Activated T-helper 17 cell treated with anti-CD3 and anti-CD28 coated beads, Interleukin-2, amount 50 U/mL, for 72 hours (primary cell): ENCODE data around the gene GVQW3. TPM values are rescaled to one million over a fixed set of nuclear protein-coding genes. Genes with fewer than 3 reads are reported as not detected.
A peak's percentile ranks its signal among the peaks of the same experiment; 100 is the strongest.
"Not testable (repeated sequence)": the region's sequence is repeated elsewhere in the genome, so short reads cannot be mapped to it uniquely, and the experiment has no call there.

ENCODE experiments used
- ATAC-seq: fragments of 150-1000 bp; cut with Tn5 transposase; replicated peaks from 2 replicates; pipeline ENCODE4 v1.10.0; 2021; ENCODE audit warnings: mild to moderate bottlenecking, moderate library complexity
- H3K27ac Mint-ChIP-seq: one replicate; pipeline ENCODE4 v1.8.0; 2022; ENCODE audit warnings: mixed read lengths
- H3K27me3 Mint-ChIP-seq: one replicate; pipeline ENCODE4 v1.8.0; 2022; ENCODE audit warnings: mixed read lengths
- H3K36me3 Mint-ChIP-seq: one replicate; pipeline ENCODE4 v1.8.0; 2022; ENCODE audit warnings: low read depth, mild to moderate bottlenecking, mixed read lengths
- H3K4me1 Mint-ChIP-seq: one replicate; pipeline ENCODE4 v1.8.0; 2022; ENCODE audit warnings: mixed read lengths
- H3K4me3 Mint-ChIP-seq: one replicate; pipeline ENCODE4 v1.8.0; 2022; ENCODE audit warnings: mild to moderate bottlenecking, mixed read lengths
- H3K9me3 Mint-ChIP-seq: one replicate; pipeline ENCODE4 v1.8.0; 2022; ENCODE audit warnings: mixed read lengths
- total RNA-seq, 2 donors: library from RNA; stranded (reverse); gene quantifications; one replicate each; pipeline ENCODE4 v1.2.3, GENCODE V29; 2022

GVQW3 gene
- total RNA-seq, 2 donors from 2014 or later: 1.6 to 2.5 TPM

DNA sequence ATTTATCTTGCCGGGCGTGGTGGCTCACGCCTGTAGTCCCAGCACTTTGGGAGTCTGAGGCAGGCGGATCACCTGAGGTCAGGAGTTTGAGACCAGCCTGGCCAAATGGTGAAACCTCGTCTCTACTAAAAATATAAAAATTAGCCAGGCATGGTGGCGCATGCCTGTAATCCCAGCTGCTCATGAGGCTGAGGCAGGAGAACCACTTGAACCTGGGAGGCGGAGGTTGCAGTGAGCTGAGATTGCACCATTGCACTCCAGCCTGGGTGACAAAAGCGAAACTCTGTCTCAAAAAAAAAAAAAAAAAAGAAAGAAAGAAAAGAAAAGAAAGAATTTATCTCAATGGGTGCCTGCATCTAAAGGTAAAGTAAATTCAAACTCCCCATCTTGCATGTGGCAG, 20.4 kb downstream of the GVQW3 start:
- not testable (repeated sequence) for H3K4me3 Mint-ChIP-seq, H3K27me3 Mint-ChIP-seq, H3K36me3 Mint-ChIP-seq, H3K9me3 Mint-ChIP-seq, H3K4me1 Mint-ChIP-seq, H3K27ac Mint-ChIP-seq, ATAC-seq

DNA sequence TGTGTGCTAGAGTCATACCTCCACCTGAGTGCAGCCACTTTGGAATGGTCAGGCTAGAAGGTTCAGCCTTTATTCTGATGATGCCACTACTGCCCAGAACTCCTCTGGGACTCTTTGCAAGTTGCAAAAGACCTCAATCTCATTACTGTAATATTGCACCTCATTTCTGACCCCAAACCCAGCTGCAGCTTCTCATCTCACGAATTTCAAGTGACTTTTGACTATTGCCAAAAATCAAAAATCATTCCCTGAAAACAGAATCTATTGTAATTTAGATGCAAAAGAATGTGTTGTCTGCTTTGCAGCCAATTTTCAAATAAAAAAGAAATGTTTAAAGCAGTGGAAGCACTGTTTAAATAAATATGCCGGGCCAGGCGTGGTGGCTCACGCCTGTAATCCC, 25.2 kb downstream of the GVQW3 start:
- H3K36me3 Mint-ChIP-seq: no peaks in the 10 kb centered on the region
- H3K4me3 Mint-ChIP-seq: no peak overlapping the region
- no peak overlapping the region for H3K27ac Mint-ChIP-seq
- ATAC-seq: no peak
- no peaks in the 10 kb centered on the region for H3K27me3 Mint-ChIP-seq
- H3K4me1 Mint-ChIP-seq: no peaks in the 10 kb centered on the region
- H3K9me3 Mint-ChIP-seq: no peaks in the 10 kb centered on the region

DNA sequence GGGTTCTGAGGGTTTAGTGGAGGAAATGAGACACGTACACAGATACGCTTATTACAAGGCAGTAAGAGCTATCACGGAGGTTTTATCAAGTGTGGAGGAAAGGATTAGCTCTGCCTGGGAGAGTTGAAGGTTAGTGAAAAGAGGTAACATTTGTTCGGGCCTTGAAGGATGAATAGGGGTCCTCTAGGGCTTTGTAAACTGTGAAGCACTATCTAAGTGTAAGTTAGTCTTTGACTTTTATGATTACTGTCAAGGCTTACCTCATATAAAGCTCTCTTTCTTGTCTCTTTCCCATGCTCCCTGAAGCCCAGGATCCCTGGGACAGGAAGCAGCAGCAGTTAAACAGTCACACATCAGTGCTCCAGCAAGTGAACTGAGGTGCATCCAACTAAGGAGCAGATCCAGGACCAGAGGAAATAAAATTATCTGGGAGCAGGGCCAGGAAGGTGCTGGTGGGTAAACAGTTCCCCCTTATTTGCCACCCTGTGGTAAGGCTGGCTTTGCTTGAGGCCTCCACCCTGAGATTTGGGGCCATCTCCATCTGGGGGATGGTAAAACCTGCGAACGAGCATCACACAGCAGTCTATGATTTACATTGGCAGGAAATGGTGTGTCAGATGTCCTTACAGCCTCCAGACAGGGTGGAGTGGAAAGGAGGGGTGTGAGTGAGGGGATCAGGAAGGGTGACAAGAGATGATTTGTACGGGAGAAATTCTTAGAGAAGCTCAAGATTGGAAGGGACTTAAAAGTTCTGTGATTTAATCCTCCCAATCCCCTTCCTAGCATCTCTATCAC, 27.2 kb downstream of the GVQW3 start:
- H3K27ac Mint-ChIP-seq: no peak overlapping the region
- no peaks in the 10 kb centered on the region for H3K9me3 Mint-ChIP-seq
- no peaks in the 10 kb centered on the region for H3K4me1 Mint-ChIP-seq
- no peak for ATAC-seq
- H3K27me3 Mint-ChIP-seq: no peaks in the 10 kb centered on the region
- no peaks in the 10 kb centered on the region for H3K36me3 Mint-ChIP-seq
- no peak overlapping the region for H3K4me3 Mint-ChIP-seq

DNA sequence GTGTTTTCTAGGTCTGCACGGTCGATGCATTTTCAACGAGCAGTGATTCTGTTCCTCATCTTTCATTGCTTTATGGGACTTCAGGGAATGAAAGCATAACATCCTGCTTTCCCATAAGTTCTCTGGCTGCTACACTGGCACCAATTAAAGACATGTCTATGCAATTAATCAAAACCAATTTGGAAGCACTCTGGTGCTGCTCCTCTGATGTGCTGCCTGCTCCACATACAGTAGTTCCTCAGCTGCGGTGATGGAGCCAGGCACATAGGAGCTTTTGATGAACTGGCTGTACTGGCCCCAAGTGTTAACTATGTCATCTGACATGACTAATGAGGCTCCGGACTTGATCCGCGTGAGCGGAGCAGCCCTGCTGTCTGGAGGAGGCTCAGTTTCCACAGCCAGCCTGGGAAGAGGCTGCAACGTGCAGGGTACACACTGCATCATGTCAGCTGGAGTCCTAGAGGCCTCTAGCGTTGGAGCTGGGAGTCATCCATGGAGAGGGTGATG, 29.8 kb downstream of the GVQW3 start:
- no peak overlapping the region for H3K4me3 Mint-ChIP-seq
- peaks cover under 1% of the 10 kb centered on the region for H3K27me3 Mint-ChIP-seq
- no peaks in the 10 kb centered on the region for H3K9me3 Mint-ChIP-seq
- H3K4me1 Mint-ChIP-seq: no peaks in the 10 kb centered on the region
- ATAC-seq: no peak
- H3K27ac Mint-ChIP-seq: no peak overlapping the region
- H3K36me3 Mint-ChIP-seq: no peaks in the 10 kb centered on the region

DNA sequence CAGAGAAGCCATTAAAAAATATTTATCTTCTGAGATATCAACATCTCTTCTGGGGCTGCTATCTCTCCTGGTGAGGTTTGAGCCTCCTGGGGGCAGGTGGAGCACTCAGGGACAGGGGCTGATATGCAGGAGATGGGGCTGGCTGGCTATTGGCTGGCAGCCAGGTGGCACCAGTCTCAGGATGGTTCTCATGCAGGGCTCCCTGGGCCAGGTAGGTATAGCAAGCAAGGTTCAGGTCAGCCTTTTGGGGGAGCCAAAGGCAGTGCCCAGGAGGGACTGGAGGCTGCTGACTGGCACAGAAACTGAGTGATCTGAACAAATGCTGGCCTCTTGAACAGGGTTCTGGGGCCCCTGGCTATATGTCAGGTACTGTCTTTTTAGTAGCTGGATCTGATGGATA, 34.0 kb downstream of the GVQW3 start:
- H3K27me3 Mint-ChIP-seq: peaks cover 9% of the 10 kb centered on the region
- H3K4me1 Mint-ChIP-seq: no peaks in the 10 kb centered on the region
- no peaks in the 10 kb centered on the region for H3K36me3 Mint-ChIP-seq
- no peaks in the 10 kb centered on the region for H3K9me3 Mint-ChIP-seq
- no peak overlapping the region for H3K27ac Mint-ChIP-seq
- no peak for ATAC-seq
- no peak overlapping the region for H3K4me3 Mint-ChIP-seq

DNA sequence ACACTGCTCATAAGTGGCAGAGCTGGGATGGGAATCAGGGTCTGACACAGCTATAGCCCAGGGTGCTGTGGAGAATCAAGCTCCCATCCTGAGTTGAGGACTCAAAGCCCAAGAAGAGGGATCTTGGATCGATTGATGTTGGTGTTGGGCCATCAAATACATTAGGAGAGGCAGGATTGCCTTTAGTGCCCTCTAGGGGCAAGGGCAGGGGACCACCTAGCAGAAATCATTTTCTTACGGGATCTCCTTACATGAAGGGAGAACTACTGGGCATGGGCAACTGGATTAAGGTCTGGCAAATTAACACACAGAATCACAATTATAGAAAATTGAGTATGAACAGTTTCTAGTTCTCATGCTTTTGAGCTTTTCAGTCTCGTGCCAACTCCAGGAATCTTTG, 38.8 kb downstream of the GVQW3 start:
- no peak for ATAC-seq
- H3K4me1 Mint-ChIP-seq: peaks cover 8% of the 10 kb centered on the region
- no peaks in the 10 kb centered on the region for H3K36me3 Mint-ChIP-seq
- H3K27me3 Mint-ChIP-seq: peaks cover 9% of the 10 kb centered on the region
- H3K27ac Mint-ChIP-seq: no peak overlapping the region
- H3K4me3 Mint-ChIP-seq: no peak overlapping the region
- H3K9me3 Mint-ChIP-seq: no peaks in the 10 kb centered on the region

DNA sequence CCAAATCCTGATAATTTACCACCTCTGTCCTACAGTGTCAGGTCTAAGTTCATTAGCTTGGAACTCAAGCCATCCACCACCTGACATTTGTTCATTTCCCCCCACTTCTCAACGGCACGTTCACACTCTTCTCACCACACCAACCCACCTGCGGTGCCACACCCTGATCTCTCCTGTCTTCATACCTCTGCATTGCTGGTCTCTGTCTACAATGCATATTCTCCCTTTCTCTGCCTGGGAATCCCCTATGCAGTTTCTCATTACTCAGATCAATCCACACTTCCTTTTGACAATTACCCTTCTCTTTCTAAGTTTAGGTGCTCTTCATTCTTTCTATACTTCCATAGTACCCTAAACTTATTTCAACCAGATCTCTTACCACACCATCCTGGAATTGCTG, 43.3 kb downstream of the GVQW3 start:
- Mint-ChIP-seq H3K27ac (peak overlapping the region; percentile 1), H3K4me1 (peaks cover 11% of the 10 kb centered on the region), H3K36me3 (no peaks in the 10 kb centered on the region), H3K4me3 (peak overlapping the region; percentile 14), H3K9me3 (no peaks in the 10 kb centered on the region), H3K27me3 (peaks cover 11% of the 10 kb centered on the region)
- peak; percentile 95 for ATAC-seq

DNA sequence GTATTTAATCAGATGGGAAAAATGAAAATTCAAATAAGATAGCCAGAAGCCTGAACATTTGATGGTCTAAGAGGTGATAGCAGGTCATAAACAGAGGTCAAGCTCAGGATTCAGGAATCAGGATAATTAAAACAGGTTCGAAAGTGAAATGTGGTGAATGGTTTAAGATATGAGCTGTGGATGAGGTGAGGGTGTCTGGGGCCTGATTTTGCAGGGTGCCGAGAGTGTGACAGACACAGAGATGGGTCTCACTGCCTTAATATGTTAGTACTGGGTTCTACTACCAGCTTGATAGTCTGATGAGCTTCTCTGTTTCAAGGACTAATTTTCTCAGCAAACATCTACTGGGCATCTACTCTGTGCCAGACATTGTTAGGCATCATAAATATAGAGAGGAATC, 43.8 kb downstream of the GVQW3 start:
- Mint-ChIP-seq H3K4me1 (peaks cover 11% of the 10 kb centered on the region), H3K36me3 (no peaks in the 10 kb centered on the region), H3K9me3 (no peaks in the 10 kb centered on the region), H3K4me3 (peak overlapping the region; percentile 14), H3K27ac (peak overlapping the region; percentile 1), H3K27me3 (peaks cover 11% of the 10 kb centered on the region)
- ATAC-seq: peak; percentile 71

DNA sequence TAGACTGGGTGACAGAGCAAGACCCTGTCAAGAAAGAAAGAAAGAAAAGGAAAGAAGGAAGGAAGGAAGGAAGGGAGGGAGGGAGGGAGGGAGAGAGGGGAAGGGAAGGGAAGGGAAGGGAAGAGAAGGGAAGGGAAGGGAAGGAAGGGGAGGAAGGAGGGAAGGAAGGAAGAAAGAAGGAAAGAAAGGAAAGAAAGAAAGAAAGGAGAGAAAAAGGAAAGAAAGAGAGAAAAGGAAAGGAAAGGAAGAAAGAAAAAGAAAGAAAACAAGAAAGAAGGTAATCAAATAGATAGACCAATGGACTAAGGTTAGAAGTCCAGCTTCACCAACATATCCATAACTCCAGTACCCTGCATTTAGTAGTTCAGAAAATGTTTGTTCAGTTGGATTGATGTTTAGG, 45.5 kb downstream of the GVQW3 start:
- no peaks in the 10 kb centered on the region for H3K9me3 Mint-ChIP-seq

DNA sequence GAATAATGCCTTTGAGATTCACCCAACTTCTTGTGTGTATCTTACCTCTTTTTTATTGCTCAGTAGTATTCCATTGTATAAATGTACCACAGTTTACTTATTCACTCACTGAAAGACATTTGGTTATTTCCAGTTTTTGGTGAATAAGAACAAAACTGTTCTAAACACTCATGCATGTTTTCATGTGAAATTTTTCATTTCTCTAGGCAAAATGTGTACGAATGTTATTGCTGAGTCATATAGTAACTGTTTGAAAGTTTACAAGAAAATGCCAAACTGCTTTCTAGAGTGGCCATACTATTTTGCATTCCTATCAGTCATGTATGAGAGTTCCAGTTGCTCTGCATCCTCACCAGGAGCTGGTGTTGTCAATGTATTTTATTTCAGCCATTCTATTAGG, 54.9 kb downstream of the GVQW3 start:
- H3K4me1 Mint-ChIP-seq: peaks cover 4% of the 10 kb centered on the region
- no peak overlapping the region for H3K4me3 Mint-ChIP-seq
- H3K36me3 Mint-ChIP-seq: peaks cover 2% of the 10 kb centered on the region
- H3K9me3 Mint-ChIP-seq: no peaks in the 10 kb centered on the region
- peak; percentile 93 for ATAC-seq
- H3K27me3 Mint-ChIP-seq: no peaks in the 10 kb centered on the region
- peak overlapping the region; percentile 48 for H3K27ac Mint-ChIP-seq

More for the DNA sequence above, 45.5 kb downstream of the GVQW3 start:
- peaks cover 11% of the 10 kb centered on the region for H3K27me3 Mint-ChIP-seq
- no peak overlapping the region for H3K27ac Mint-ChIP-seq
- H3K4me1 Mint-ChIP-seq: peaks cover 11% of the 10 kb centered on the region
- no peak for ATAC-seq
- no peak overlapping the region for H3K4me3 Mint-ChIP-seq
- no peaks in the 10 kb centered on the region for H3K36me3 Mint-ChIP-seq

DNA sequence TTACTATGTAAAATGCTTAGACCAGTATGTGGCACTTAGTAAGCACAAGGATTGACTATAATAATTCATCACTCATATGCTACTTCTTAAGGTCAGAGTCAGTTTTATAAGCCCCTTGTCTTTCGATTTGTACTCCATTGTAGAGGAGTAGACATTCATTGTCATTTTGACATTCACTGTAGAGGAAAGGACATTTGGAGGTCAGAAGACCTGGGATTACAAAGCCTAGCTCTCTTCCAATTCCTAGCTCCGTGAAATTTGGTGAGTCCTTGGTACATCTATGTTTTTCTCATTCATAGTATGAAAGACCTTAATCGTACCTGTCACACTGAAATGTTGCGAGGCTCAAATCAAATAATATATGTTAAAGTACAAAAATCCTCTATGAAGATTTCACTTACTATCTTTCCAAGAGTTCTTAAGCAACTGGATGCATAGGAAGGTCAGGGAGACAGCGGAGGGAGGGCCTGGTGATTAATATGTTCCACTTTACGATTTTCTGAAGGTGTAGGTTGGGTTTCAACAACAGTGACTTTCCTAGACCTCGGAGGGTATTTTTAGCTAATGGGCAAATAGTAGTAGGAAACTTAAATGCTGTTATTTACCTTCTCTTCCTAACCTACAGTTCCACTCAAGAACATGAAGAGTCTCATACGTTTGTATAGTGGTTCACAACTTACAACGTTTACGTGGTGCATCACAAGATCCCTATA, 62.3 kb downstream of the GVQW3 start:
- no peaks in the 10 kb centered on the region for H3K9me3 Mint-ChIP-seq
- no peaks in the 10 kb centered on the region for H3K27me3 Mint-ChIP-seq
- H3K4me1 Mint-ChIP-seq: peaks cover 14% of the 10 kb centered on the region
- H3K4me3 Mint-ChIP-seq: peak overlapping the region; percentile 98
- peak overlapping the region; percentile 100 for H3K27ac Mint-ChIP-seq
- H3K36me3 Mint-ChIP-seq: peaks cover 70% of the 10 kb centered on the region
- ATAC-seq: peak; percentile 10

DNA sequence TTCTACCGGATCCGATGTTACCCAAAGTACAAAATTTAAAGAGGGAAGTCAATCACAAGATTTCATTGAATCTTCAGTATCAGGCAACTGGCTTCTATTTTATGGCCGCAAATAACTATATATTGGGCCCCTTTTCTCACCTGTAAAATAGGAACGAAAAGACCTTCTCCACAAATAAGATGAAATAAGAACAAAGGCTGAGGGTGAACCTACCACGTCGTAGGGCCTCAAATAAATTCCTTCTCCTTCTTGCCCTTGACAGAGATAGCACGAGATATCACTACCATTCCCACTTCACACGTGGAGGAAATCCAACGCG, 62.9 kb downstream of the GVQW3 start:
- H3K27ac Mint-ChIP-seq: peak overlapping the region; percentile 100
- no peaks in the 10 kb centered on the region for H3K27me3 Mint-ChIP-seq
- H3K36me3 Mint-ChIP-seq: peaks cover 76% of the 10 kb centered on the region
- H3K4me3 Mint-ChIP-seq: peak overlapping the region; percentile 98
- no peaks in the 10 kb centered on the region for H3K9me3 Mint-ChIP-seq
- peaks cover 14% of the 10 kb centered on the region for H3K4me1 Mint-ChIP-seq
- no peak for ATAC-seq

DNA sequence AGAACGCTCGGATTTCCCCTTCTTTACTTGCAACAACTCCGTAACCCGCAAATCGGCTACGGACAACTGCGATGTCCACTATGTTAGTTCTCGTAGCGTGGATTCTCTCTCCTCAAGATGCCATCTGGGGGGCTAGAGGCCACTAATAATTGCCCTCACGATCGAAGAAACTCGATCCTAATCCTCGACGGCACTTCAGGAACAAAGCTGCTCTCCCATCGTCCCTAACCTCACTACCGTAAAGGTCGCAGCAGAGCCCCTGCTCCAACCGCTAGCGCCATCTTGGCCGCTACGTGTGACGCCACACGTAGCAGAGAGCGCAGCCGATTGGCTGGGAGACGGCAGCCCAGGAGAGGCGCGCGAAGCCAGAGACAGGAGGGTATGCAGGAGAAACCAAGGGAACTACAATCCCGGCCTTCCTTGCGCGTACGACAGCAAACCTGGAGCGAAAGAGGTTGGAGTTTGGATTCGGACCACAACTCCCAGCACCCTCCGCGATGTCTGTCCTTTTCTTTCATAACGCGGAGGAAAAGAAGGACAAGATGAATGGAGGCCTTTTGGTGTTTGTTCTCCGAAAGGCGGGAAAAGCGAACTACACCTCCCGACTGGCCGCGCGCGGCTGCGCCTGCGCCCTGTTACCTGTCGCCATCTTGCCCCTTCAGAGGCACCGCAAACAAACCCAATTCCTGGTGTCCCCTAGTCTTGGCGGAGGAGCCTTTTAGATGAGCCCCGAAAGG, 63.4 kb downstream of the GVQW3 start, which contains the start of gene EMSY:
TSS of gene EMSY (plus strand) at position 635 of the 737 bp plus-strand sequence. CDS start 1,921 bp downstream, outside the sequence.
- Mint-ChIP-seq H3K36me3 (peaks cover 81% of the 10 kb centered on the region), H3K4me3 (peak within 1 kb of the TSS; percentile 98), H3K27ac (peak within 1 kb of the TSS; percentile 100), H3K27me3 (no peaks in the 10 kb centered on the region), H3K9me3 (no peaks in the 10 kb centered on the region), H3K4me1 (peaks cover 14% of the 10 kb centered on the region)
- ATAC-seq: peak; percentile 95
